ENCODE results near the gene ITGAL.
A peak's percentile ranks its signal among the peaks of the same experiment; 100 is the strongest.

ITGAL gene

DNA sequence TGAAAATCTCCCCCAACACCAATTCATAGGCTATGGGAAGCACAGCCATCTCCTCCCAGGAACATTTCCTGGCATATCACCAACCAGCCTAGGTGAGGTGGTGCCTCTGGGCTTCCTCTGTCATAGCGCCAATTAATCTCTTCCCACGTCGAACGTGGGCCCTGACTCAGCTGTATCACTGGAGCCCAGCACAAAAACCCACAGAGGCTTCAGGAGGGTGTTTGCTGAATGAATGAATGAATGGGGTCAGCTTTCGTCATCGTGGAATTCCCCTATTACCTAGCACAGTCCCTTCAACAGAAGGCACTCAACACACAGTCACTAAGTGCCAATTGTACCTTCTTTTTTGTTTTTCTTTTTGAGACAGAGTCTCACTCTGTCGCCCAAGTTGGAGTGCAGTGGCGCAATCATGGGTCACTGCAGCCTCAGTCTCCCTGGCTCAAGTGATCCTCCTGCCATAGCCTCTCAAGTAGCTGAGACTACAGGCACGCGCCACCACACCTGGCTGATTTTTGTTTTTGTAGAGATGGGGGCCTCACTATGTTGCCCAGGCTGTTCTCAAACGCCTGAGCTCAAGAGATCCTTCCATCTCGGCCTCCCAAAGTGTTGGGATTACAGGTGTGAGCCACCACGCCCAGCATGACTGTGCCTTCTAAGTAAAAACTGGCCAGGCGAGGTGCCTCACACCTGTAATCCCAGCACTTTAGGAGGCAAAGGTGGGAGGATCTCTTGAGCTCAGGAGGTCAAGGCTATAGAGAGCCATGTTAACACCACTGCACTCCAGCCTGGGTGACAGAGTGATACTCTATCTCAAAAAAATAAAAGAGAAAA lies 94.8 kb downstream of the ITGAL start:
- DNase-seq (ENCODE audit: low spot score): no peak

DNA sequence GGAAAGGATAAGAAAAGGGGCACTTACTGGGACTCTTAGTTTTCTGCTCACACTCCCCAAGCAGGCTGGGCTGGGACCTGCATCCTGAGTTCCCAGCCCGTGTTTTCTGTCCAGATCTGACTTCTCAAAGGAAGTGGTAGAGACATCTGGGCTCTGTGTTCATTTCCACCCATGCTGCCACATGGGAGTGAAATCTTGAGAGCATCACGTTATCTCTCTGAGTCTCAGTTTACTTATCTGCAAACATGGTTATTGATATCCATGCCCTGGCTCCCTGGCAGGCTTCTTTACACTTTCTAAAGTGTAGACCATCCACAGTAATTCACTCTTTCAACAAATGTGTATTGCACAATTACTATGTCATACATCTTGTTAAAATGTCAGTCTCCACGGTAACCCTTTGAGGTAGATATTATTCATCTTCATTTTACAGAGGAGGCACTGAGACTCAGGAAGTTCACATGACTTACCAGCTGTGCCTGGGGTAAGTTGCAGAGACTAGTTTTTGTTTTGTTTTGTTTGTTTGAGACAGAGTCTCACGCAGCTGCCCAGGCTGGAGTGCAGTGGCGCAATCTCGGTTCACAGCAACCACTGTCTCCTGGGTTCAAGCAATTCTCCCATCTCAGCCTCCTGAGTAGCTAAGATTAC lies 95.6 kb downstream of the ITGAL start:
- DNase-seq (ENCODE audit: low spot score): peak; percentile 64

DNA sequence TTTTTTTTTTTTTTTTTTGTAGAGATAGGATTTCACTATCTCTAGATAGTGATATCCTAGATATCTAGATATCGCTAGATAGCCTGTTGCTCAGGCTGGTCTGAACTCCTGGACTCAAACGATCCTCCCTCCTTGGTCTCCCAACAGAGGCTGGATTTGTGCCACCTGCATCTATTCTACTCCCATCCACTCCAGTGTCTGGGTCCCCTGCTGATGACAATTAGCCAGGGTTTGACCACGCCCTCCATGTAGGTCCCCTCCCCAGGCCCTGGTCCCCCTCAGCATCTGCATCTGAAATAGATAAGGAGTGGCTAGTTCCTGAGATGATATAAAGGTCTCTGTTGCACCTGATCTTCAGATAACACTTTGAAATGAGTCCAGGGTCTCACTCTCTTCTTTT lies 96.7 kb downstream of the ITGAL start:
- no peak for DNase-seq (ENCODE audit: low spot score)

DNA sequence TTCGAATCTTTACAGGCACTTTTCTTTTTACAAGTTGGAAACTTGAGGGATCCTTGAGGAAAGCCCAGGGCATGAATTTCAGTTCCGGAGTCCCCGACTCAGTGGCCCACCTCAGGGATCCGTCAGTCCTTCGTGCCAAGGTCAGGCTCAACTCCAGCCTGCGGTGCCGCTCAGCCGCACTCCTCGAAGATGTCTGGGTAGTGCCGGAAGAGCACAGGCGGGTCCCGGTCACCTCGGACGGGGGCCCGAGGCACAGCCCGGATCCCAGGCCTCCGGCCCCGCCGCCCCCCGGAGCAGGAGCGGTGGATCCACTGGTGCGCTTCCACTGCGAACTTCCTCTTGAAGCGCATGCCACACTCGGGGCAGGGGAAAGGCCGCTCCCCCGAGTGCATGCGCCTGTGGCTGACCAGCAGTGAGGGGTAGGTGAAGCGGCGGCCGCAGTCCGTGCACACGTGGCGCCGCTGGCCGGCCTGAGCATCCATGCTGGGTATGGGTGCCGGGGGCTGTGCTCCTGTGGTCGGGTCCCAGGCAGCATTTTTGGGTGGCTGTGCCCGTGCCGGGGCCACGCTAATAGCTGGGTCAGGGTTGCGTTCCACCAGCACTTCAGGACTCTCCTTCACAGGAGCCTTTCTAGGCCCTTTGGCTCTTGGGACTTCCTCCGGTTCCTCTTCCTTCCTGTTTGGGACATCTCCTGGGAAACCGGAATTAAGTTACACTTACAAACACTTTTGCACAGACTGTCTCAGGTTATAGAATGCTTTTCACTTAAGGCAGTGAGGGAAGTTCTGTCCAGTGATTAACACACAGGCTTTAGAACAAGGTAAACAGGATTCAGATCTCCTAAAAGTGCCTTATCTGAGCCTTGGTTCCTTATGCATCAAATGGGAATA lies 97.4 kb downstream of the ITGAL start:
- no peak for DNase-seq (ENCODE audit: low spot score)

DNA sequence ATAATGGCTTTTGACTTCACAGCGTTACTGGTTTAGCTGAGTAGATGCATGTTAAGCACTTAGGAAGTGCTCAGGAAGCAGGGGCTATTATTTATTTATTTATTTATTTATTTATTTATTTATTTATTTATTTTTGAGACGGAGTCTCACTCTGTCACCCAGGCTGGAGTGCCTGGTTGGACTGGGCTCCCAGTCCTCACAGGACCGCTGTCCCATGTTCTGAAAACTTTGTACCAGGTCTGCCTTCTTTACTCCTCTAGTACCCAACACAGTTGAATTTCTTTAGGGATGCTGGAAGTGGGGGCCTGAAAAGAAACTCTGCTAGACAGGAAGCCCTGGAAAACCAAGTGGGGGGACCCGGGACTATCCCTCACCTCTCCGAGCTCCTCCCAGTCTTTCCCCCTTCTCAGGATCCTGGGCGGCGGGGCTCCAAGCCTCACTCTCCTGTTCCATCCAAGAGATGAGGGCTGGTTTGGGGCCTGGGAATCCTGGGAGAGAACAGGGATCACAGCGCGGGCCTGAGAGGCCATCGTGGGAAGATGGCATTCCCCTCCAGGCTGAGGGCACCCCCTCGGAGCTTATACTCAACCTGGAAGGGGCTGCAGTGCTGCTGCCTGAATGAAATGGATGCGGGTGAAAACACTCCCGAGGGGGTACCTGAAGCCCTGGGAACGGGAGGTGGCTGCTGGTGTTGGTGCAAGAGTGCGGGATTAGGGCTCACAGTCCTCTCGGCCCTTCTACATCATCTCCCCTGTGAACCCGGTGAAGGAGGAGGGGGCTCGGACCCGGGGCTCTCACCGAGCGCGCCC lies 98.3 kb downstream of the ITGAL start:
- no peak for DNase-seq (ENCODE audit: low spot score)

DNA sequence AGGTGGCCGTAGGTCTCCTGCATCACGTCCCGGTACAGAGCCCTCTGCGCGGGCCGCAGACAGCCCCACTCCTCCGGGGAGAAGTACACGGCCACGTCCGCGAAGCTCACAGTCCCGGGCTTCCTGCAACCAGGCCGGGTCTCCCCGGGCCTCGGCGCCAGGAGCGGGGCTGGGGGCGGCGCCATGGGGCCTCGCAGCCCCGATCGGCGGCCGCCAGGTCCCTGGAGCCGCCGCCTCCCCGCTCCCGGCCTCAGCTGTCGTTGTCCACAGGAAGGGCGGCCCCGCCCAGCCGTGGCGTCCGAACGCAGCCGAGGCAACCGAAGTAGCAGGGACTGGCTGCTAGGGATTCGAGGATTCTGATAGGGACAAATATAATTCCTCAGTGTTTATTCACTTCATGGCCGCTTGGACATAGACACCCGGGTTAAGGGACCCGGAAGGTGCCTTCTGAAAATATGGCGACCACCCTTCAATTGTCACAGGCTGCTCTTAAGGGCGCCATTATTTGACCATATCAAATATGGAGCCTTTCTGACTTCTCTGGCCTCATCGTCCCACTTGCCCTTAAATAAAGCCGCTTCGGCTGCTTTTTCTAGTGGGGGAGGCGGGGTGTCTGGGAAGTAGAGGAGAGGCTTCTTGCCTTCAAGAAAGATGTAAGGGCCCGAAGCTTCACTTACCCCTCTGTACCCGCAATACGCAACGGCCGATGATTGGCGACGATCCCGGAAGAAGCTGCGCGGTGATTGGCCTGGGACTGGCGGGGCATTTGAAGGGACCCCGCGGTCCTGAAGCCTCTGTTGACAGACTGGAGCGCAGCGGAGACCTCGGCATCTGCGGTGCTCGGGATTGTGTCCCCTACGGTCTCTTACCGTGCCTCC lies 99.1 kb downstream of the ITGAL start, which contains the start of gene ZNF688:
TSS of gene ZNF688 (minus strand) at position 270 of the 878 bp plus-strand sequence. CDS start at position 185, 85 bp downstream.
- DNase-seq (ENCODE audit: low spot score): peak; percentile 97

All from RKO (cell line).